Measurements from ENCODE around the gene ELF1. TPM values are rescaled to one million over a fixed set of nuclear protein-coding genes. Genes with fewer than 3 reads are reported as not detected.
"Not testable (repeated sequence)": the region's sequence is repeated elsewhere in the genome, so short reads cannot be mapped to it uniquely, and the experiment has no call there.

The ELF1 gene
- total and polyA plus RNA-seq, 2 experiments from 2014 or later = 7.0 to 12.7 TPM

DNA sequence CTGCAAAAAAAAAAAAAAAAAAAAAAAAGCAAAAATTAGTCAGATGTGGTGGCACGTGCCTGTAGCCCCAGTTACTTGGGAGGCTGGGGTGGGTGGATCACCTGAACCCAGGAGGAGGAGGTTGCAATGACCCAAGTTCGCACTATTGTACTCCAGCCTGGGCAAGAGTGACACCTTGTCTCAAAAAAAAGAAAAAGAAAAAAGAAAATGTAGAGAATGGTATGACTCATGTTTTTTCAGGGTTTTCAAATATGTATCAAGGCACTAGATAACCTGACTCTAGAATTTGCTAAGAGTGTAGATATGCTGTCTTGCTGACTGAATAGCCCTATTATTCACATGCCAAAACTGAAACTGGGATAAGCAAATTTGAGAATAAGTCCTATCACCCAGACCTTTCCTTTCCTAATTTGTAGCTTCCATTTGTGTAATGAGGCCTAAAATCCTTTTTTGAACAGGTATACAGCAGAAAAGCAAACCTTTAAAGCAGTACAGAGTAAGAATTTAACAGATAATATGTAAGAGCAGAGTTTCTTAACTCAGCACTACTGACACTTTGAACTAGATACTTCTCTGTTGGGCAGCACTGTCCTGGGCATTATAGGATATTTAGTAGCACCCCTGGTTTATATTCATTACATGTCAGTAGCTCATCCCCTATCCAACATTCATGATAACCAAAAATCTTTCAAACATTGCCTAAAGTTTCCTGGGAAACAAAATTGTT lies 108.6 kb downstream of the ELF1 start:
- no peaks in the 10 kb centered on the region; the same call in 1 of the 2 replicates for H3K36me3 ChIP-seq (ENCODE audit: insufficient read depth)
- H3K9me3 Mint-ChIP-seq = no peaks in the 10 kb centered on the region
- H3K27ac Mint-ChIP-seq = no peak overlapping the region
- H3K4me1 Mint-ChIP-seq = no peaks in the 10 kb centered on the region
- no peak overlapping the region for H3K4me3 ChIP-seq
- H3K4me3 Mint-ChIP-seq = no peak overlapping the region
- no peaks in the 10 kb centered on the region for H3K9me2 ChIP-seq (ENCODE audit: insufficient read depth)
- ATAC-seq = no peak
- TF ChIP-seq STAT1 (IDR thresholded peaks at IDR 0.05; ENCODE audit: unreplicated experiment) = no peak
- TF ChIP-seq ZNF331 (CRISPR knock-in tag; IDR thresholded peaks at IDR 0.05; ENCODE audit: low read depth) = no peak
- TF ChIP-seq NANOG (IDR thresholded peaks at IDR 0.05; ENCODE audit: borderline replicate concordance) = no peak
- TF ChIP-seq ZNF462 (CRISPR knock-in tag; IDR thresholded peaks at IDR 0.05) = no peak
- TF ChIP-seq REST (IDR thresholded peaks at IDR 0.05; ENCODE audit: unreplicated experiment) = no peak
- no peak for TF ChIP-seq EZH2 (IDR thresholded peaks at IDR 0.05; ENCODE audit: low read depth, unreplicated experiment)
- TF ChIP-seq CREB1 (CRISPR knock-in tag; IDR thresholded peaks at IDR 0.05; ENCODE audit: low read depth) = no peak
- H2AFZ ChIP-seq = no peak overlapping the region
- H4K20me1 ChIP-seq (replicated peaks; ENCODE audit: insufficient read depth) = no peaks in the 10 kb centered on the region
- no peaks in the 10 kb centered on the region for H3K27me3 ChIP-seq (ENCODE audit: insufficient read depth)
- no peak for DNase-seq (ENCODE audit: low spot score)
- no peaks in the 10 kb centered on the region for H3K36me3 Mint-ChIP-seq (ENCODE audit: low read depth)
- H3K4me1 ChIP-seq (ENCODE audit: insufficient read depth) = no peaks in the 10 kb centered on the region
- no peak overlapping the region for H3K27ac ChIP-seq (ENCODE audit: low read depth)
- no peaks in the 10 kb centered on the region for H3F3A ChIP-seq (replicated peaks; ENCODE audit: low read depth)
- H3K79me2 ChIP-seq (replicated peaks; ENCODE audit: insufficient read depth) = no peaks in the 10 kb centered on the region
- H3K27me3 Mint-ChIP-seq (ENCODE audit: insufficient read depth, low read depth, poor library complexity) = peaks cover 2% of the 10 kb centered on the region
- no peak overlapping the region for H3K4me2 ChIP-seq

DNA sequence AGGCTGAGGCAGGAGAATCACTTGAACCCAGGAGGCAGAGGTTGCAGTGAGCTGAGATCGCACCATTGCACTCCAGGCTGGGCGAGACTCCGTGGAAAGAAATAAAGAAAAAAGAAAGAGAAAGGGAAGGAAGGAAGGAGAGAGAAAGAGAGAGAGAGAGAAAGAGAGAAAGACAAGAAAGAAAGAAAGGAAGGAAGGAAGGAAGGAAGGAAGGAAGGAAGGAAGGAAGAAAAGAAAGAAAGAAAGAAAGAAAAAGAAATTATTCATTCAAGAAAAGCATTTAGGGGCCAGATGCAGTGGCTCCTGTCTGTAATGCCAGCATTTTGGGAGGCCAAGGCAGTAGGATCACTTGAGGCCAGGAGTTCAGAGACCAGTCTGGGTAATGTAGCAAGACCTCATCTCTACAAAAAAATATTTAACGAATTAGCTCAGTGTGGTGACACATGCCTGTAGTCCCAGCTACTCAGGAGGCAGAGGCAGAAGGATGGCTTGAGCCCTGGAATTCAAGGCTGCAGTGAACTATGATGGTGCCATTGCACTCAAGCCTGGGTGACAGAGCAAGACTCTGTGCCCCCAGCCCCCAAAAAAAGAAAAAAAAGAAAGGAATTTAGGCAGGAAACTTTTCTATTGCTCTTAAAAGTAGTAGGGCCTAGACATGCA lies 109.4 kb downstream of the ELF1 start:
- not testable (repeated sequence) for H3K36me3 ChIP-seq (ENCODE audit: insufficient read depth); H2AFZ ChIP-seq; H3K79me2 ChIP-seq (replicated peaks; ENCODE audit: insufficient read depth); H4K20me1 ChIP-seq (replicated peaks; ENCODE audit: insufficient read depth); H3K27me3 Mint-ChIP-seq (ENCODE audit: insufficient read depth, low read depth, poor library complexity); H3K27ac Mint-ChIP-seq; H3K4me3 ChIP-seq; H3K4me3 Mint-ChIP-seq; H3F3A ChIP-seq (replicated peaks; ENCODE audit: low read depth); H3K4me2 ChIP-seq; H3K27me3 ChIP-seq (ENCODE audit: insufficient read depth); H3K9me2 ChIP-seq (ENCODE audit: insufficient read depth); H3K36me3 Mint-ChIP-seq (ENCODE audit: low read depth); H3K9me3 Mint-ChIP-seq; ATAC-seq; DNase-seq (ENCODE audit: low spot score); H3K27ac ChIP-seq (ENCODE audit: low read depth); H3K4me1 ChIP-seq (ENCODE audit: insufficient read depth); H3K4me1 Mint-ChIP-seq
